NCI-H2107 (cell line): ENCODE measurements around the gene NUDT22.

Experiments used
- DNase-seq: peaks from one replicate; lab custom pipeline; 2025; lab: John Stamatoyannopoulos, UW

The NUDT22 gene

DNA sequence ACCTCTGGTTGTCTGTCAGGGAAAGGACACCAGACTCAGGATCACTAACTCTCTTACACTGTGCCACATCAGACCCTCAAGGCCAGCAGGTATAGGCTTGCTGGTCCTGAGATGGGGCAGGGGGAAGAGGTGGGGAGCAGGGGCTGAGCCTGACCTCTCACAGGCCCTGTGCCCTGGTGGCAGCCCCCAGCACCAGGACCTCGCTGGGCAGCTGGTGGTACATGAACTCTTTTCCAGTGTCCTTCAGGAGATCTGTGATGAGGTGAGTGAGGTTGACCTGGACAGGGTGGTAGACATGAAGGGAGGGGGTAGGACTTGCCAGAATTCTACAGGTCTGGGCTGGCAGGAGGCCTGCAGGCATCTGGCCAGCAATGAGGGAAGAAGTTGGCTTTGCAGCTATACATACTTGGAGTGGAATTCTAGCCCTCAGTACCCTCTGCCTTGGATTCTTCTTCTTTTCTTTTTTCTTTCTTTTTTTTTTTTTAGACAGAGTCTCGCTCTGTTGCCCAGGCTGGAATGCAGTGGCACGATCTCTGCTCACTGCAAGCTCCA, 1.4 kb downstream of the NUDT22 start:
- no peak for DNase-seq

GRCh38 chr11:64229090-64229743, 3.1 kb downstream of the NUDT22 start:
- DNase-seq = no peak

- no peak for DNase-seq
Observed at GRCh38 chr11:64229744-64230170, 3.7 kb downstream of the NUDT22 start.

GRCh38 chr11:64230171-64230984, 4.3 kb downstream of the NUDT22 start, which contains the start of gene DNAJC4:
Gene DNAJC4, plus strand, starts transcription at chr11:64230548. Its CDS starts 307 bp downstream, at chr11:64230855.
- DNase-seq = peak; percentile 92

GRCh38 chr11:64230985-64231365, 4.9 kb downstream of the NUDT22 start:
- DNase-seq = no peak

- DNase-seq = no peak
Observed at GRCh38 chr11:64231546-64231945, 5.5 kb downstream of the NUDT22 start.

DNA sequence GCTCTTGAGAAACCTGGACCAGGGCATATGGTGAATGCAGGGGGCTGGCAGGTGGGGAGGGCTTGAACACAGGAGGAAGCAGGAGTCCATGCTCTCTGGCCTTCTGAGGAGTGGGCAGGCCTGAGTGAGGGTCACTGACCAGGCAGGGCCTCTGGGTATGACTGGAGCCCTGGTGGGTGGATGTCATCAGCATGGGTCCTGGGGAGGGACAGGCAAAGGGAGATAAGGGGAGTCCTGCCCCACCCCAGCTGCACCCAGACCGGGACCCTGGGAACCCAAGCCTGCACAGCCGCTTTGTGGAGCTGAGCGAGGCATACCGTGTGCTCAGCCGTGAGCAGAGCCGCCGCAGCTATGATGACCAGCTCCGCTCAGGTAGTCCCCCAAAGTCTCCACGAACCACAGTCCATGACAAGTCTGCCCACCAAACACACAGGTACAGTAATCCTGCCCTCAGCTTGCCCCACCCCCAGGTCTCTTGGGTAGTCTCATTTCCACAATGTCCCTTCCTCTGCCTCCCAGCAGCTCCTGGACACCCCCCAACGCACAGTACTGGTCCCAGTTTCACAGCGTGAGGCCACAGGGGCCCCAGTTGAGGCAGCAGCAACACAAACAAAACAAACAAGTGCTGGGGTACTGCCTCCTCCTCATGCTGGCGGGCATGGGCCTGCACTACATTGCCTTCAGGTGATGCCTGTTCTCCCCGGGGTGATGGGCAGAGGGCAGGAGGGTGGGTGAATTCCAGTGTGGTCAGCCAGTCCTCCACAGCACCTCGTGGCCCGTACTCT, 6.3 kb downstream of the NUDT22 start:
- no peak for DNase-seq

DNA sequence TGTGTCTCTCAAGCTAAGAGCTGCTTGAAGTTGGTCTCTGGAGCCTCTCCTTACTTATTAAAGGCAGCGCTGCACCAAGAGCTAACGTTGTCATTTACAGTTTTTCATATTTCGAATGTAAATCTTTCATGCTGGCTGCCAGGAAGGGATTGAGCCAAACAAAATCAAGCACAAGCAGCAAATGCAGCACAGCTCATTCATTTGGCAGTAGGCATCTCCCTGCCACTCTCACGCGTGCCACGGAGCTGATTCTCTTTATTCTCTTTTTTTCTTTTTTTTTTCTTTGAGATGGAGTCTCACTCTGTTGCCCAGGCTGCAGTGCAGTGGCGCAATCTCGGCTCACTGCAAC, 6.9 kb downstream of the NUDT22 start:
- no peak for DNase-seq

- no peak for DNase-seq
Observed at GRCh38 chr11:64233913-64234586, 8.0 kb downstream of the NUDT22 start, which contains the start of gene VEGFB. Gene VEGFB, plus strand, starts transcription at chr11:64234584. Its CDS starts 250 bp downstream, at chr11:64234834.

DNA sequence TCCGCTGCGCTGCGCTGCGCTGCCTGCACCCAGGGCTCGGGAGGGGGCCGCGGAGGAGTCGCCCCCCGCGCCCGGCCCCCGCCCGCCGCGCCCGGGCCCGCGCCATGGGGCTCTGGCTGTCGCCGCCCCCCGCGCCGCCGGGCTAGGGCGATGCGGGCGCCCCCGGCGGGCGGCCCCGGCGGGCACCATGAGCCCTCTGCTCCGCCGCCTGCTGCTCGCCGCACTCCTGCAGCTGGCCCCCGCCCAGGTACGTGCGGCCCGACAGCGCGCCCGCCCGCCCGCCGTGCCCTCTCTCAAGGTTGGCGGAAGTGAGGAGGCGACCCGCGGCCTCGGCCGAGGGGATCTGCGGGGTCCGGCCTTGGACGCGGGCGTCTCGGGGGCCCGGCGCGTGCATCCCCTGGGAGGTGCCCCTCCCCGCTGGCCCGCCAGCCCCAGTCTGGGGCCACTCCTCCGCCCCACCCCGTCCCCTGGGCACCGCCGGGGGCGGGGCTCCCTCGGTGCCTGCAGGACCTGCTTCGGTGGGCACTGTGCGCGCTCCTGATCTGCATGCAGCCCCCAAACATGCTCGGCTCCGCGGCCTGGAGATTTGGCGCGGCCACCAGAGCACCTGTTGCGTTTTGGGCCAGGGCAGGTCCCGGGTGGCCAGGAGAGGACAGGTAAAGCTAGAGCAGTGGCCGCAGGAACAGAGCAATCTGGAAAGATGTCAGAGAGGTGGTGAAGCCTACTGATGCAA, 8.7 kb downstream of the NUDT22 start:
- no peak for DNase-seq

- DNase-seq = no peak
Observed at GRCh38 chr11:64235437-64236161, 9.5 kb downstream of the NUDT22 start.

- peak; percentile 43 for DNase-seq
Observed at GRCh38 chr11:64237484-64237951, 11.4 kb downstream of the NUDT22 start.

GRCh38 chr11:64238076-64238475, 12.0 kb downstream of the NUDT22 start:
- no peak for DNase-seq

DNA sequence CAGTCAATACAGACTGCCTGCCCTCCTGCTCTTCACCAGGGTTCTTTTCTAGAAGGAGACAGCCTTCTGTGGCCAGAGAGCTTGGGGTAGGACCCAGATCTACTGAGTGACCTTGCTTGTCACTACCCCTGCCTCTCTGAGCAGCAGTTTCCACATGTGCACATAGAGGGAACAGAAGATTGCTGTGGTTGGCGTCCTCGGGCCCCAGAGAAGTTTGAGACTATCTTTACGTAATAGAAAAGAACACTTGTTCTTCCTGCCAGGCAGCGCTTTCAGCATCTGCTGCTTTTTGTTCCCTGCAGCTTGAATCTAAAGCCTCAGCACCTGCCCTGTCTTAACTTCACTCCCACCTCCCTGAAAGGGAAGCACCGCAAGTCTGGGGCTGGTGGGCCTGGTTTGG, 12.9 kb downstream of the NUDT22 start:
- DNase-seq = no peak

GRCh38 chr11:64239662-64240434, 13.8 kb downstream of the NUDT22 start:
- no peak for DNase-seq

GRCh38 chr11:64240435-64241240, 14.6 kb downstream of the NUDT22 start, which contains the start of gene FKBP2:
Gene FKBP2, plus strand, starts transcription at chr11:64241095. Its CDS starts 1,293 bp downstream, at chr11:64242388.
- DNase-seq = peak; percentile 89

DNA sequence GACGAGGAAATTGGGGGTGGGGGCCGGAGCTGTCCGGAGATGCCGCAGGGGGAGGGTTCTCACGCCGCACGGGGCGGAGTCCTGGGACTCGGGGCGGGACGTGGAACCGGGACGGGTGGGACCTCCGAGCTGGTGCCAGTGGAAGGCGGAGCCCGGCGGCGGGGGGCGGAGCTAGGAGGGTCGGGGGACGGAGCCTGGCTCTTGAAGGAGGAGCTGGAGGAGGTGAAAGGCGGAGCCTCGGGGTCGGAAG, 15.1 kb downstream of the NUDT22 start:
- DNase-seq = peak; percentile 97

GRCh38 chr11:64241491-64242374, 15.7 kb downstream of the NUDT22 start:
- no peak for DNase-seq
